ENCODE results near the gene DMRT1.
A peak's percentile ranks its signal among the peaks of the same experiment; 100 is the strongest.

The DMRT1 gene

GRCh38 chr9:1002678-1003077 lies 161.2 kb downstream of the DMRT1 start:
- no peak for DNase-seq (ENCODE audit: low spot score)

- peak; percentile 86 for DNase-seq (ENCODE audit: low spot score)
Observed at GRCh38 chr9:1005043-1005667, 163.7 kb downstream of the DMRT1 start.

GRCh38 chr9:1007312-1007711 lies 165.8 kb downstream of the DMRT1 start:
- DNase-seq (ENCODE audit: low spot score): peak; percentile 48

- no peak for DNase-seq (ENCODE audit: low spot score)
Observed at GRCh38 chr9:1008216-1008615, 166.7 kb downstream of the DMRT1 start.

GRCh38 chr9:1009101-1009707 lies 167.7 kb downstream of the DMRT1 start:
- peak; percentile 88 for DNase-seq (ENCODE audit: low spot score)

GRCh38 chr9:1013021-1013420 lies 171.5 kb downstream of the DMRT1 start:
- peak; percentile 45 for DNase-seq (ENCODE audit: low spot score)

GRCh38 chr9:1014225-1014624 lies 172.7 kb downstream of the DMRT1 start:
- DNase-seq (ENCODE audit: low spot score): no peak

- no peak for DNase-seq (ENCODE audit: low spot score)
Observed at GRCh38 chr9:1014640-1015039, 173.1 kb downstream of the DMRT1 start.

- DNase-seq (ENCODE audit: low spot score): peak; percentile 48
Observed at GRCh38 chr9:1018121-1018520, 176.6 kb downstream of the DMRT1 start.

All from NAMALWA (cell line).